ENCODE measurements around the gene STK32B. TPM values are rescaled to one million over a fixed set of nuclear protein-coding genes. Genes with fewer than 3 reads are reported as not detected.
"Not testable (repeated sequence)": the region's sequence is repeated elsewhere in the genome, so short reads cannot be mapped to it uniquely, and the experiment has no call there.

The STK32B gene
- total and polyA plus RNA-seq, 2 donors (not counting 1 experiment from before 2014, with no cell fraction given), result 0.22 to 0.30 TPM

DNA sequence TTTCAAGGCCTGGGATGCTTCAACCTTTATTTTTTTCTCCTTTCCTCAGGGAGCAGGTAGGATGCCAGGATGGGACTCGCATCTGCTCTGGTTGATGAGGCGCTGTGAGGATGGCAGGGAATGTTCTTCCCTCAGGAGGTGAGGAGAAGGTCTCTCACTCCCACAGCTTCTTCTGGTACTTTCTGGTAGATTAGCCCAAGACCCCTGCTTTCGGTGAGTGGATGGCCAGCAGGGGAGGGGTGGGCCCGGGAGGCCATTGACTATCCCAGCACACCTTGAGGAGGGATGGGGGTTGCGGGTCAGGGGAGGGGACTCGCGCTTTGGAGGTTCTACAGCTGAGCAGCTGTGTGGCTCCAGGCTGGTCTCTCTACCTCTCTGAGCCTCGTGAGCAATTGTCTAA lies 46.8 kb upstream of the STK32B start:
- Histone ChIP-seq H3K4me2 (replicated peaks; ENCODE audit: low read depth, low read length, poor library complexity, severe bottlenecking) (no peak overlapping the region), H3K4me1 (ENCODE audit: control insufficient read depth in 2 of 2, insufficient read depth in 2 of 2, low read length in 2 of 2) (no peaks in the 10 kb centered on the region), H4K20me1 (ENCODE audit: control insufficient read depth, insufficient read depth, low read length, poor library complexity, severe bottlenecking) (no peaks in the 10 kb centered on the region), H2AFZ (ENCODE audit: insufficient read depth, low read depth, low read length, poor library complexity, severe bottlenecking) (no peak overlapping the region), H3K9me3 (ENCODE audit: control extremely low read depth in 1 of 3, control insufficient read depth in 2 of 3, insufficient read depth in 1 of 3, low read length in 2 of 3) (peaks cover 0 to 4% (median 0%) of the 10 kb centered on the region in 3 donors), H3K36me3 (replicated peaks in 1 of 2; ENCODE audit: control extremely low read depth in 1 of 2, control insufficient read depth in 1 of 2, extremely low read depth in 1 of 2, insufficient read depth in 2 of 2, low read length in 1 of 2) (no peaks in the 10 kb centered on the region), H3K9ac (ENCODE audit: low read length) (no peak overlapping the region), H3K4me3 (ENCODE audit: control extremely low read depth in 1 of 5, extremely low read depth in 1 of 5, insufficient read depth in 1 of 5, low read depth in 2 of 5, low read length in 4 of 5) (no peak overlapping the region), H3K79me2 (ENCODE audit: control insufficient read depth, insufficient read depth, low read length) (no peaks in the 10 kb centered on the region), H3K27me3 (replicated peaks in 1 of 4; ENCODE audit: control extremely low read depth in 1 of 4, control insufficient read depth in 3 of 4, insufficient read depth in 4 of 4, low read length in 3 of 4) (peaks cover 0 to 8% (median 3%) of the 10 kb centered on the region in 4 experiments), H3K27ac (ENCODE audit: low read length in 2 of 2) (no peak overlapping the region)
- no peak for DNase-seq
- POLR2A ChIA-PET, result no interaction called here
- TF ChIP-seq EZH2 (IDR thresholded peaks at IDR 0.05; ENCODE audit: borderline replicate concordance, insufficient read depth, low read depth, low read length, poor library complexity, severe bottlenecking), result no peak
- TF ChIP-seq, protein P1, sequence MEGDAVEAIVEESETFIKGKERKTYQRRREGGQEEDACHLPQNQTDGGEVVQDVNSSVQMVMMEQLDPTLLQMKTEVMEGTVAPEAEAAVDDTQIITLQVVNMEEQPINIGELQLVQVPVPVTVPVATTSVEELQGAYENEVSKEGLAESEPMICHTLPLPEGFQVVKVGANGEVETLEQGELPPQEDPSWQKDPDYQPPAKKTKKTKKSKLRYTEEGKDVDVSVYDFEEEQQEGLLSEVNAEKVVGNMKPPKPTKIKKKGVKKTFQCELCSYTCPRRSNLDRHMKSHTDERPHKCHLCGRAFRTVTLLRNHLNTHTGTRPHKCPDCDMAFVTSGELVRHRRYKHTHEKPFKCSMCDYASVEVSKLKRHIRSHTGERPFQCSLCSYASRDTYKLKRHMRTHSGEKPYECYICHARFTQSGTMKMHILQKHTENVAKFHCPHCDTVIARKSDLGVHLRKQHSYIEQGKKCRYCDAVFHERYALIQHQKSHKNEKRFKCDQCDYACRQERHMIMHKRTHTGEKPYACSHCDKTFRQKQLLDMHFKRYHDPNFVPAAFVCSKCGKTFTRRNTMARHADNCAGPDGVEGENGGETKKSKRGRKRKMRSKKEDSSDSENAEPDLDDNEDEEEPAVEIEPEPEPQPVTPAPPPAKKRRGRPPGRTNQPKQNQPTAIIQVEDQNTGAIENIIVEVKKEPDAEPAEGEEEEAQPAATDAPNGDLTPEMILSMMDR (IDR thresholded peaks at IDR 0.05), result no peak
- ATAC-seq (ENCODE audit: low read depth), result no peak
- H3K4me1 Mint-ChIP-seq, result no peaks in the 10 kb centered on the region
- CTCF ChIA-PET, result no interaction called here
- 92% methylated on average over 8 of the region's 8 CpGs for WGBS (ENCODE audit: insufficient coverage)
- H3K4me3 Mint-ChIP-seq, result no peak overlapping the region
- H3K9me3 Mint-ChIP-seq (ENCODE audit: insufficient read depth), result no peaks in the 10 kb centered on the region
- peaks cover 43% of the 10 kb centered on the region for H3K27me3 Mint-ChIP-seq
- intact Hi-C loops (cut with micrococcal nuclease), result no loop called here
- H3K27ac Mint-ChIP-seq, result no peak overlapping the region

GRCh38 chr4:5006932-5007331 lies 44.3 kb upstream of the STK32B start:
- H3K4me3 ChIP-seq (ENCODE audit: control extremely low read depth in 1 of 5, extremely low read depth in 1 of 5, insufficient read depth in 1 of 5, low read depth in 2 of 5, low read length in 4 of 5); H3K79me2 ChIP-seq (ENCODE audit: control insufficient read depth, insufficient read depth, low read length); POLR2A ChIA-PET; H3K27me3 ChIP-seq (replicated peaks in 1 of 4; ENCODE audit: control extremely low read depth in 1 of 4, control insufficient read depth in 3 of 4, insufficient read depth in 4 of 4, low read length in 3 of 4); H3K27ac Mint-ChIP-seq; H3K4me1 Mint-ChIP-seq; DNase-seq; H3K4me2 ChIP-seq (replicated peaks; ENCODE audit: low read depth, low read length, poor library complexity, severe bottlenecking); H3K27ac ChIP-seq (ENCODE audit: low read length in 2 of 2); H2AFZ ChIP-seq (ENCODE audit: insufficient read depth, low read depth, low read length, poor library complexity, severe bottlenecking); H3K9me3 Mint-ChIP-seq (ENCODE audit: insufficient read depth); H3K9ac ChIP-seq (ENCODE audit: low read length); intact Hi-C loops (cut with micrococcal nuclease); H3K4me1 ChIP-seq (ENCODE audit: control insufficient read depth in 2 of 2, insufficient read depth in 2 of 2, low read length in 2 of 2); H4K20me1 ChIP-seq (ENCODE audit: control insufficient read depth, insufficient read depth, low read length, poor library complexity, severe bottlenecking); H3K9me3 ChIP-seq (ENCODE audit: control extremely low read depth in 1 of 3, control insufficient read depth in 2 of 3, insufficient read depth in 1 of 3, low read length in 2 of 3); H3K36me3 ChIP-seq (replicated peaks in 1 of 2; ENCODE audit: control extremely low read depth in 1 of 2, control insufficient read depth in 1 of 2, extremely low read depth in 1 of 2, insufficient read depth in 2 of 2, low read length in 1 of 2); H3K4me3 Mint-ChIP-seq; ATAC-seq (ENCODE audit: low read depth); CTCF ChIA-PET: not testable (repeated sequence)
- WGBS (ENCODE audit: insufficient coverage), result no CpG with 5 or more reads among the region's 11 CpGs
- peaks cover 40% of the 10 kb centered on the region for H3K27me3 Mint-ChIP-seq
